Kidney (tissue), 14 donors: ENCODE results near the gene CX3CL1. TPM values are rescaled to one million over a fixed set of nuclear protein-coding genes. Genes with fewer than 3 reads are reported as not detected.
A peak's percentile ranks its signal among the peaks of the same experiment; 100 is the strongest.
"Not testable (repeated sequence)": the region's sequence is repeated elsewhere in the genome, so short reads cannot be mapped to it uniquely, and the experiment has no call there.

ENCODE experiments used
- DNase-seq, 5 donors: peaks; one replicate each; pipeline ENCODE4 v3.0.0-alpha.2; 2013 to 2020
- FAIRE-seq: peaks from 2 replicates; lab custom pipeline; 2012; peaks lifted over from hg19 to GRCh38; lab: Jason Lieb, UNC
- H3K27ac ChIP-seq, 2 donors: one replicate each; pipeline ENCODE4 v1.7.0; 2013; ENCODE audit warnings: low read depth in 2 of 2, low read length in 2 of 2, inconsistent platforms in 1 of 2
- H3K27me3 ChIP-seq: one replicate; pipeline ENCODE4 v1.7.1; 2013; ENCODE audit warnings: low read length, inconsistent platforms; ENCODE audit not compliant: control insufficient read depth, insufficient read depth
- H3K36me3 ChIP-seq, 3 donors: one replicate each; pipeline versions ENCODE4 v1.7.0 to v1.7.1; 2013; ENCODE audit warnings: low read length in 3 of 3, control low read depth in 1 of 3, inconsistent platforms in 1 of 3; ENCODE audit not compliant: insufficient read depth in 3 of 3, control insufficient read depth in 2 of 3
- H3K4me1 ChIP-seq, 3 donors: one replicate each; pipeline versions ENCODE4 v1.7.0 to v1.7.1; 2013; ENCODE audit warnings: low read length in 3 of 3, inconsistent platforms in 1 of 3, low read depth in 1 of 3; ENCODE audit not compliant: control insufficient read depth in 2 of 3, insufficient read depth in 2 of 3
- H3K4me3 ChIP-seq, 3 donors: one replicate each; pipeline versions ENCODE4 v1.7.0 to v1.8.1; 2013; ENCODE audit warnings: low read length in 3 of 3, control low read depth in 1 of 3, inconsistent platforms in 1 of 3
- H3K9ac ChIP-seq, 3 donors: one replicate each; pipeline versions ENCODE4 v1.7.0 to v1.7.1; 2013; ENCODE audit warnings: low read length in 3 of 3, control low read depth in 1 of 3, inconsistent platforms in 1 of 3
- H3K9me3 ChIP-seq, 3 donors: one replicate each; pipeline versions ENCODE4 v1.7.0 to v1.7.1; 2013; ENCODE audit warnings: low read length in 3 of 3, control low read depth in 1 of 3, inconsistent platforms in 1 of 3; ENCODE audit not compliant: control insufficient read depth in 2 of 3, insufficient read depth in 1 of 3
- intact Hi-C: fragments of 100-400 bp; cut with DNase I; formaldehyde crosslinking; loops from one replicate; pipeline ENCODE4 v1.11.1; 2022
- polyA plus RNA-seq: library from polyadenylated mRNA; stranded (reverse); fragments of 350-450 nt; fragmentation: Illumina TruSeq; extraction: RNeasy Lipid Tissue Mini Kit (QIAGEN cat#74804); gene quantifications from one replicate; pipeline ENCODE4 v1.2.3, GENCODE V29; 2014; ENCODE audit warnings: low read depth, low replicate concordance; ENCODE audit not compliant: insufficient read depth
- total RNA-seq: library from RNA; stranded (reverse); fragmentation: NEBNext Ultra II Directional; extraction: Animal tissue kit (Norgen Biotek cat#: 25700); gene quantifications from one replicate; pipeline ENCODE4 v1.2.1, GENCODE V29; 2021
- TF ChIP-seq, protein P1 (sequence below): IDR thresholded peaks from 3 replicates; pipeline ENCODE4 v1.5.1; 2012; ENCODE audit warnings: mild to moderate bottlenecking, moderate library complexity, borderline replicate concordance; ENCODE audit not compliant: insufficient read depth; ENCODE audit errors: extremely low read depth
- donor health status: control.
- donor health status: control.
- donor health status: control.
- donor health status: control.
- donor health status: control.
- donor health status: DM: yes; HTN: yes; CAD: no.
- donor health status: Normal renal cell carcinoma (clear cell type).

Gene CX3CL1
- total and polyA plus RNA-seq, 2 donors from 2014 or later: 39.1 to 46.4 TPM

DNA sequence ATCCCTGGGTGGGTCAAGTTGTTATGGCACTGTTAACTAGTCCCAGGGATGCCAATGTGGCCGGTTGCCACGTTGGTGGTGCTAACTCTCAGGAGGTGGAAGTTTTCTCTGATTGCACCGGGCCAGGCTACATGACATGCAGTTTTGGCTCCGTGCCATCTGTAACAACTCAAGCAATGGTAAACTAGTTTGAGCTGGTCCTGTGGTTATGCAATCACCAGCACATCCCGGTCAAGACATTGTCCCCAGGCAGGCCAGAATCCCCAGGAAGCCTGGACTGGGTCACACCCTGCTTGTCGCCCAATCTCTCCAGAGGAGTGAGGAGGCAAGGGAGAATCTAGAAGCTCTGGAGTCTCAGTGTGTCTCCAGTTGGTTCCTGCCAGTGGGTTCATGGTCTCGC lies 22.2 kb downstream of the CX3CL1 start:
- TF ChIP-seq, protein P1, sequence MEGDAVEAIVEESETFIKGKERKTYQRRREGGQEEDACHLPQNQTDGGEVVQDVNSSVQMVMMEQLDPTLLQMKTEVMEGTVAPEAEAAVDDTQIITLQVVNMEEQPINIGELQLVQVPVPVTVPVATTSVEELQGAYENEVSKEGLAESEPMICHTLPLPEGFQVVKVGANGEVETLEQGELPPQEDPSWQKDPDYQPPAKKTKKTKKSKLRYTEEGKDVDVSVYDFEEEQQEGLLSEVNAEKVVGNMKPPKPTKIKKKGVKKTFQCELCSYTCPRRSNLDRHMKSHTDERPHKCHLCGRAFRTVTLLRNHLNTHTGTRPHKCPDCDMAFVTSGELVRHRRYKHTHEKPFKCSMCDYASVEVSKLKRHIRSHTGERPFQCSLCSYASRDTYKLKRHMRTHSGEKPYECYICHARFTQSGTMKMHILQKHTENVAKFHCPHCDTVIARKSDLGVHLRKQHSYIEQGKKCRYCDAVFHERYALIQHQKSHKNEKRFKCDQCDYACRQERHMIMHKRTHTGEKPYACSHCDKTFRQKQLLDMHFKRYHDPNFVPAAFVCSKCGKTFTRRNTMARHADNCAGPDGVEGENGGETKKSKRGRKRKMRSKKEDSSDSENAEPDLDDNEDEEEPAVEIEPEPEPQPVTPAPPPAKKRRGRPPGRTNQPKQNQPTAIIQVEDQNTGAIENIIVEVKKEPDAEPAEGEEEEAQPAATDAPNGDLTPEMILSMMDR: no peak
- Histone ChIP-seq H3K9ac (no peak overlapping the region), H3K27me3 (no peaks in the 10 kb centered on the region), H3K27ac (no peak overlapping the region), H3K9me3 (peaks cover 0 to 4% (median 0%) of the 10 kb centered on the region in 3 donors), H3K4me1 (peaks cover 0 to 6% (median 2%) of the 10 kb centered on the region in 3 donors), H3K4me3 (no peak overlapping the region), H3K36me3 (no peaks in the 10 kb centered on the region)
- no peak for FAIRE-seq
- intact Hi-C loops: no loop called here
- peak in 2 of 5 donors; percentile 21 to 83 for DNase-seq

DNA sequence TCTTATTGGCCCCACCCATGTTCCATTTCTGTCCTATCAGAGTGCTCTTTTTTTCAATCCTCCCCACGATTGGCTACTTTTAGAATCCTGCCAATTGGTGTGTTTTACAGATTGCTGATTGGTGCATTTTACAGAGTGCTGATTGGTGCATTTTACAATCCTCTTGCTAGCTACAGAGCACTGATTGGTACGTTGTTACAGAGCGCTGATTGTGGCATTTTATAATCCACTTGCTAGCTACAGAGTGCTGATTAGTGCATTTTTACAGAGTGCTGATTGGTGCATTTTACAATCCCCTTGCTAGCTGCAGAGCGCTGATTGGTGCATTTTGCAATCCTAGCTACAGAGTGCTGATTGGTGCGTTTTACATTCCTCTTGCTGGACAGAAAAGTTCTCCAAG lies 22.7 kb downstream of the CX3CL1 start:
- Histone ChIP-seq H3K4me1 (peaks cover 0 to 6% (median 2%) of the 10 kb centered on the region in 3 donors), H3K4me3 (no peak overlapping the region), H3K9me3 (peaks cover 0 to 4% (median 0%) of the 10 kb centered on the region in 3 donors), H3K27me3 (no peaks in the 10 kb centered on the region), H3K36me3 (no peaks in the 10 kb centered on the region), H3K27ac (no peak overlapping the region), H3K9ac (no peak overlapping the region)
- FAIRE-seq: no peak
- peak in 1 of 5 donors; percentile 13 for DNase-seq
- intact Hi-C loops: no loop called here
- TF ChIP-seq, protein P1: no peak

DNA sequence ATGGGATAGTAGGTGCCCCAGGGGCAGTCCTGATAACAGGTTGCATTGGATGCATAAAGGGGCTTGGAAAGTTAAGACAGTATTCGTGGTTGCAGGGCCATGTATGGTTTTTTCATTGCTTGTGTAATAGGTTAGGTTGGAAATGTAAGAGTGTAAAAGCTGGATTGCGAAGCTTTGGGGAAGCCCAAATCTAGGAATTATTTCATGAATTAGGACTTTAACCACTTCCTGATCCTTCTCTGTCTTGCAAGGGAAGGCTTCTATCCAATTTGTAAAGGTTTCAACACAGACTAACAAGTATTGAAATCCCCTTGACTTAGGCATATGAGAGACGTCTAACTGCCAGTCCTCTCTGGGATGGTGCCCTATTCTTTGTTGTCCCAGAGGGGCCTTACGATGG lies 24.5 kb downstream of the CX3CL1 start:
- Histone ChIP-seq H3K9ac (no peak overlapping the region), H3K4me3 (no peak overlapping the region), H3K4me1 (no peaks in the 10 kb centered on the region), H3K27me3 (no peaks in the 10 kb centered on the region), H3K36me3 (no peaks in the 10 kb centered on the region), H3K9me3 (no peaks in the 10 kb centered on the region), H3K27ac (no peak overlapping the region)
- DNase-seq (no peak), FAIRE-seq (no peak)
- intact Hi-C loops: no loop called here
- TF ChIP-seq, protein P1: no peak

DNA sequence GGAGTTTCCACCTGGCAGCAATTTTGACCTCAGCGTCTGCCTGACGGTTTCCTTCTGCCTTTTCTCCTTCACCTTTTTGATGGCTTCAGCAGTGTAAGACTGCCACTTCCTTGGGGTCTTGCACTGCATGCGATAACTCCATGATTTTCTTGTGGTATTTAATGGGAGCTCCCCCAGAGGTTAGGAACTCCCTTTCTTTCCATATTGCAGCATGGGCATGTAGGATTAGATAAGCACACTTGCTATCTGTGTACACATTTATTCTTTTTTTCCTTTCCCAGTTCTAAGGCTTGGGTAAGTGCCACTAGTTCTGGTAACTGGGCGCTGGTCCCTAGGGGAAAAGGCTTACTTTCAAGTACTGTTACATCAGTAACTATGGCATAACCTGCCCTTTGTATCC lies 25.2 kb downstream of the CX3CL1 start:
- H3K4me1 ChIP-seq, H3K27me3 ChIP-seq, DNase-seq, FAIRE-seq, H3K36me3 ChIP-seq, H3K9ac ChIP-seq, H3K9me3 ChIP-seq, intact Hi-C loops, H3K4me3 ChIP-seq, H3K27ac ChIP-seq: not testable (repeated sequence)
